HFFc6 (cell line): Measurements from ENCODE around the gene B4GALT3. TPM values are rescaled to one million over a fixed set of nuclear protein-coding genes. Genes with fewer than 3 reads are reported as not detected.

Experiments used
- DNase-seq: peaks from one replicate; pipeline ENCODE4 v3.0.0-alpha.2; 2018
- H3K27ac Mint-ChIP-seq: 2 replicates; pipeline ENCODE4 v1.8.0; 2020; ENCODE audit warnings: mild to moderate bottlenecking, mixed read lengths
- H3K27me3 Mint-ChIP-seq: 2 replicates; pipeline ENCODE4 v1.8.0; 2021; ENCODE audit warnings: mild to moderate bottlenecking, moderate library complexity, mixed read lengths; ENCODE audit not compliant: insufficient read depth
- H3K36me3 Mint-ChIP-seq: 2 replicates; pipeline ENCODE4 v1.8.0; 2021; ENCODE audit warnings: low read depth, mixed read lengths
- H3K4me1 Mint-ChIP-seq: 2 replicates; pipeline ENCODE4 v1.8.0; 2020; ENCODE audit warnings: low read depth, mixed read lengths
- H3K4me3 Mint-ChIP-seq: 2 replicates; pipeline ENCODE4 v1.8.0; 2020; ENCODE audit warnings: mild to moderate bottlenecking, moderate library complexity, mixed read lengths
- H3K9me3 Mint-ChIP-seq: 2 replicates; pipeline ENCODE4 v1.8.0; 2020; ENCODE audit warnings: mild to moderate bottlenecking, mixed read lengths
- CTCF ChIP-seq: fragments of 200-600 bp; sonication (generic); IDR thresholded peaks from 2 replicates; pipeline ENCODE4 v1.5.0; 2021; ENCODE audit warnings: antibody characterized with exemption, mild to moderate bottlenecking
- total RNA-seq, 6 experiments: library from RNA; stranded (reverse); fragmentation: NEBNext Ultra II Directional; extraction: Animal tissue kit (Norgen Biotek cat#: 25700); gene quantifications; 2 replicates in 1 of 6; 3 replicates in 5 of 6; pipeline ENCODE4 v1.2.3, GENCODE V29; 2021

The B4GALT3 gene
- total RNA-seq, 6 experiments from 2014 or later, result 31.0 to 38.2 (median 35.4) TPM

GRCh38 chr1:161209790-161210409 is 32.6 kb upstream of the B4GALT3 start:
- Mint-ChIP-seq H3K27me3 (no peaks in the 10 kb centered on the region), H3K4me1 (peaks cover 32% of the 10 kb centered on the region), H3K9me3 (no peaks in the 10 kb centered on the region), H3K4me3 (no peak overlapping the region), H3K27ac (peak overlapping the region; percentile 46; the same call in 1 of the 2 replicates), H3K36me3 (peaks cover 31% of the 10 kb centered on the region)
- peak; percentile 51 for DNase-seq
- peak; percentile 94 for TF ChIP-seq CTCF

GRCh38 chr1:161207173-161207572 is 29.9 kb upstream of the B4GALT3 start:
- Mint-ChIP-seq H3K27ac (peak overlapping the region; percentile 28), H3K4me1 (peaks cover 45% of the 10 kb centered on the region), H3K36me3 (peaks cover 28% of the 10 kb centered on the region), H3K27me3 (no peaks in the 10 kb centered on the region), H3K4me3 (no peak overlapping the region), H3K9me3 (no peaks in the 10 kb centered on the region)
- no peak for TF ChIP-seq CTCF
- DNase-seq, result no peak

- Mint-ChIP-seq H3K4me1 (peaks cover 49% of the 10 kb centered on the region), H3K27ac (peak overlapping the region; percentile 28), H3K27me3 (no peaks in the 10 kb centered on the region), H3K36me3 (peaks cover 28% of the 10 kb centered on the region), H3K9me3 (no peaks in the 10 kb centered on the region), H3K4me3 (no peak overlapping the region)
- no peak for TF ChIP-seq CTCF
- DNase-seq, result no peak
Observed at GRCh38 chr1:161206411-161207140, 29.3 kb upstream of the B4GALT3 start.

- H3K9me3 Mint-ChIP-seq, result no peaks in the 10 kb centered on the region
- DNase-seq, result peak; percentile 99
- peaks cover 19% of the 10 kb centered on the region for H3K36me3 Mint-ChIP-seq
- H3K4me1 Mint-ChIP-seq, result peaks cover 83% of the 10 kb centered on the region
- TF ChIP-seq CTCF, result peak; percentile 48; the same call in 1 of the 2 replicates
- H3K27ac Mint-ChIP-seq, result peak within 1 kb of the TSS; percentile 99
- peaks cover 5% of the 10 kb centered on the region for H3K27me3 Mint-ChIP-seq
- H3K4me3 Mint-ChIP-seq, result peak within 1 kb of the TSS; percentile 95
Observed at GRCh38 chr1:161201836-161202712, 24.8 kb upstream of the B4GALT3 start, which contains the start of gene NDUFS2. NDUFS2 (plus strand) TSS chr1:161202367; CDS start chr1:161202386, 19 bp downstream.
